ENCODE results near the gene ZNF691.

DNA sequence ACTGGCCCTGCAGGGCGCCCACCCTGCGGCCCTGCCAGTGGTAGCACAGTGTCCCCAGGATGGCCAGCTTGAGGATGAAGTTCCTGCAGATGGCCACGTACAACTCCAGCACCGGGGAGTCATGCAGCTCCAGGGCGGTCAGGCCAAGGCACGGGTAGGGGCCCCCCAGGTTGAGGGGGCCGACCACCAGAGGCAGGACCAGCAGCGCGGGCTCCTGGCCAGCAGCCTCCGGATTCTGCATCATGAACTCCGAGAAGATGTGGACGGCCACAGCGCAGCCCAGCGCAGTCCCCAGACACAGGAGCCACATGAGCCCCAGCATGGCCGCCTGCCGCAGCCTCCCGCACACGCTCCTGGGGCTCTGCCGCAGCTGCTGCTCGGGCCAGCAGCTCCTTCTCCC lies 41.0 kb downstream of the ZNF691 start:
- TF ChIP-seq, protein P1, sequence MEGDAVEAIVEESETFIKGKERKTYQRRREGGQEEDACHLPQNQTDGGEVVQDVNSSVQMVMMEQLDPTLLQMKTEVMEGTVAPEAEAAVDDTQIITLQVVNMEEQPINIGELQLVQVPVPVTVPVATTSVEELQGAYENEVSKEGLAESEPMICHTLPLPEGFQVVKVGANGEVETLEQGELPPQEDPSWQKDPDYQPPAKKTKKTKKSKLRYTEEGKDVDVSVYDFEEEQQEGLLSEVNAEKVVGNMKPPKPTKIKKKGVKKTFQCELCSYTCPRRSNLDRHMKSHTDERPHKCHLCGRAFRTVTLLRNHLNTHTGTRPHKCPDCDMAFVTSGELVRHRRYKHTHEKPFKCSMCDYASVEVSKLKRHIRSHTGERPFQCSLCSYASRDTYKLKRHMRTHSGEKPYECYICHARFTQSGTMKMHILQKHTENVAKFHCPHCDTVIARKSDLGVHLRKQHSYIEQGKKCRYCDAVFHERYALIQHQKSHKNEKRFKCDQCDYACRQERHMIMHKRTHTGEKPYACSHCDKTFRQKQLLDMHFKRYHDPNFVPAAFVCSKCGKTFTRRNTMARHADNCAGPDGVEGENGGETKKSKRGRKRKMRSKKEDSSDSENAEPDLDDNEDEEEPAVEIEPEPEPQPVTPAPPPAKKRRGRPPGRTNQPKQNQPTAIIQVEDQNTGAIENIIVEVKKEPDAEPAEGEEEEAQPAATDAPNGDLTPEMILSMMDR (IDR thresholded peaks at IDR 0.05), result no peak
- no peak for TF ChIP-seq POLR2A (IDR thresholded peaks at IDR 0.05)

Measured in testis (tissue), 2 donors.